ENCODE measurements around the gene RASGRP2.

RASGRP2 gene

GRCh38 chr11:64698427-64698826, 45.5 kb downstream of the RASGRP2 start:
- no peak for DNase-seq (ENCODE audit: low read depth in 3 of 3, low spot score in 1 of 3)

- no peak for DNase-seq (ENCODE audit: low read depth in 3 of 3, low spot score in 1 of 3)
These were observed 46.1 kb downstream of the RASGRP2 start for GRCh38 chr11:64697663-64698375.

GRCh38 chr11:64696045-64696444, 47.9 kb downstream of the RASGRP2 start:
- DNase-seq (ENCODE audit: low read depth in 3 of 3, low spot score in 1 of 3) = no peak

GRCh38 chr11:64695548-64695947, 48.4 kb downstream of the RASGRP2 start:
- DNase-seq (ENCODE audit: low read depth in 3 of 3, low spot score in 1 of 3) = no peak

- no peak for DNase-seq (ENCODE audit: low read depth in 3 of 3, low spot score in 1 of 3)
These were observed 49.0 kb downstream of the RASGRP2 start for GRCh38 chr11:64694821-64695365.

GRCh38 chr11:64694026-64694755, 49.8 kb downstream of the RASGRP2 start:
- DNase-seq (ENCODE audit: low read depth in 3 of 3, low spot score in 1 of 3) = no peak

GRCh38 chr11:64692764-64693331, 51.1 kb downstream of the RASGRP2 start:
- no peak for DNase-seq (ENCODE audit: low read depth in 3 of 3, low spot score in 1 of 3)

GRCh38 chr11:64691543-64691942, 52.4 kb downstream of the RASGRP2 start:
- no peak for DNase-seq (ENCODE audit: low read depth in 3 of 3, low spot score in 1 of 3)

- DNase-seq (ENCODE audit: low read depth in 3 of 3, low spot score in 1 of 3) = no peak
These were observed 53.7 kb downstream of the RASGRP2 start for GRCh38 chr11:64690235-64690634.

GRCh38 chr11:64688534-64688982, 55.4 kb downstream of the RASGRP2 start:
- peak; percentile 72 to 89 (median 78) for DNase-seq (ENCODE audit: low read depth in 3 of 3, low spot score in 1 of 3)

GRCh38 chr11:64687643-64688533, 56.1 kb downstream of the RASGRP2 start:
- no peak for DNase-seq (ENCODE audit: low read depth in 3 of 3, low spot score in 1 of 3)

- no peak for DNase-seq (ENCODE audit: low read depth in 3 of 3, low spot score in 1 of 3)
These were observed 56.7 kb downstream of the RASGRP2 start for GRCh38 chr11:64687204-64687603.

GRCh38 chr11:64686466-64687170, 57.3 kb downstream of the RASGRP2 start:
- no peak for DNase-seq (ENCODE audit: low read depth in 3 of 3, low spot score in 1 of 3)

- DNase-seq (ENCODE audit: low read depth in 3 of 3, low spot score in 1 of 3) = no peak
These were observed 58.4 kb downstream of the RASGRP2 start for GRCh38 chr11:64685536-64685935.

- DNase-seq (ENCODE audit: low read depth in 3 of 3, low spot score in 1 of 3) = no peak
These were observed 59.6 kb downstream of the RASGRP2 start for GRCh38 chr11:64684357-64684756.

- DNase-seq (ENCODE audit: low read depth in 3 of 3, low spot score in 1 of 3) = no peak
These were observed 62.8 kb downstream of the RASGRP2 start for GRCh38 chr11:64681171-64681570.

GRCh38 chr11:64679846-64680245, 64.1 kb downstream of the RASGRP2 start:
- DNase-seq (ENCODE audit: low read depth in 3 of 3, low spot score in 1 of 3) = no peak

- no peak for DNase-seq (ENCODE audit: low read depth in 3 of 3, low spot score in 1 of 3)
These were observed 66.4 kb downstream of the RASGRP2 start for GRCh38 chr11:64677441-64678023.

All from stimulated activated CD4-positive, alpha-beta T cell treated with anti-CD3 and anti-CD28 coated beads, TNF-alpha, amount 100 ng/mL, for 1 hour (primary cell).